Amygdala (tissue), 56 donors: Measurements from ENCODE around the gene CA7.
"Not testable (repeated sequence)": the region's sequence is repeated elsewhere in the genome, so short reads cannot be mapped to it uniquely, and the experiment has no call there.

Source experiments
- DNase-seq, 56 donors: peaks; one replicate each; lab custom pipeline; 2025; lab: John Stamatoyannopoulos, UW

The CA7 gene

DNA sequence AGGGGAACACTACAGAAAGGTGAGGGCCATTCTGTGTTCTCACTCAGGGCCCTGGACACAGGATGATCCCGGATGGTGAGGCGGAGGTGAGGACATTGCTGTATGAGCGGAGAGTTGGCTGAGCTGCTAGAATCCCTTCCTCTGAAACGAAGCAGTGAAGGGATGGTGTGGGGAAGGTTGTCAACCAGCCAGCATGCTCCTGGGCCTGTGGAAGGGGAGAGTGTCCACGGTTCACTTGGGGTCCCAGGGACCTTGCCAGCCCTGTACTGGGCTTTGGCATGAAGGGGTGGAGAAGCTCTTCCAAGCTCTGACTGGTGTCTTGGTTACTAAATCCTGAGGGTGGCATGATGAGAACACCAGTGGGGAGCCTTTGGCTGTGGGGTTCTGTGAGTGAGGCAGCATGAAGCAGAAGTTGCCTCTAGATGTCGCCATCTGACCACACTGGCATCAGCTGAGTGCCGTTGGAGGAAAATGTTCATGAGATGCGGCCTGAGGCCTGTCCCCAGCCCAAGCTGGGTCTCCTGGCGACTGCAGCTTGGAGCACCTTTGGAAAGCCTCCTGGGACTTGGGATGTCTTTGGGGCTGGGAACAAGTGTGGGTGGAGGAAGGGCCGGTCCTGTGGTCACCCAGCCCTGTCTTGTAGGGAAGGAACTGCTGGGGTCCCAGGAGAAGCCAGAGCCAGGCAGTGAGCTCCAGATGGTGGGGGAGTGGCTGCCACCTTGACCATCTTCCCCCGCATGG is 50.9 kb downstream of the CA7 start:
- DNase-seq, result peak in 53 of 56 donors; percentile 7 to 82 (median 53)

DNA sequence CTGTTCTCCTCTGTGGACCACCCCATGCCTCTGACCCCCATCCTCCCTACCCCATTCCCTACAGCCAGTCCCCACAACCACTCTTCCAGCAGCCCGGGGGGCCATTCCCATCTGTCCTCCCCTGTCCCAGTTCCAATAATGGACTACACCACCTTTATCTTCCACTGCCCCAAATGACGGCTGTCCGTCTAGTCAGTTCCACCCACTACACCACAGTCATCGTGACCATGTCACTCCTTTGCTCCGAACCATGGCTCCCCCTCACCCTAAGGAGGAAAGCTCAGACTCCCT is 51.4 kb downstream of the CA7 start:
- no peak for DNase-seq

DNA sequence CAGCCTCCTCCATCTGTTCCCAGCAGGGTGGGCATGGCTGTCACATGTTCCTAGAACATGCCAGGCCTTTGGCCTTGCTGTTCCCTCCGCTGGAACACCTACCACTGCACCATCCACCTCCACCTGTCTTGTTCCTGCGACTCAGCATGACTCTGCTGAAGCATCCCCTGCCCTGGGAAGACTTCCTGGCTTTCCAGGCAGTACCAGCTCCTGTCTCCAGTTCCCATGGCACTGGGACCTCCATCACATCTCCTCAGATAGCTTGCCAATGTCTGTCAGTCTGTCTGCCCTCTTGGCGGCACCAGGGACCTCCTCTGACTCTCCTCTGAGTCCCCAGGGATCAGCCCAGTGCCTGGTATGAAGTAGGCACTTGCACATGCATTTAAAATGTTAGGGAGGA is 51.8 kb downstream of the CA7 start:
- no peak for DNase-seq

DNA sequence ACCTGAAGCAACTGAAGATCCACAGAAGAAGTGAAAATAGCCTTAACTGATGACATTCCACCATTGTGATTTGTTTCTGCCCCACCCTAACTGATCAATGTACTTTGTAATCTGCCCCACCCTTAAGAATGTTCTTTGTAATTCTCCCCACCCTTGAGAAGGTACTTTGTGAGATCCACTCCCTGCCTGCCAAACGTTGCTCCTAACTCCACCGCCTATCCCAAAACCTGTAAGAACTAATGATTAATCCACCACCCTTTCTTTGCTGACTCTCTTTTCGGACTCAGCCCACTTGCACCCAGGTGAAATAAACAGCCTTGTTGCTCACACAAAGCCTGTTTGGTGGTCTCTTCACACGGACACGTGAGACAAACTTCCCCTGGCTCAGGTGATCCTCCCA is 52.5 kb downstream of the CA7 start:
- not testable (repeated sequence) for DNase-seq

DNA sequence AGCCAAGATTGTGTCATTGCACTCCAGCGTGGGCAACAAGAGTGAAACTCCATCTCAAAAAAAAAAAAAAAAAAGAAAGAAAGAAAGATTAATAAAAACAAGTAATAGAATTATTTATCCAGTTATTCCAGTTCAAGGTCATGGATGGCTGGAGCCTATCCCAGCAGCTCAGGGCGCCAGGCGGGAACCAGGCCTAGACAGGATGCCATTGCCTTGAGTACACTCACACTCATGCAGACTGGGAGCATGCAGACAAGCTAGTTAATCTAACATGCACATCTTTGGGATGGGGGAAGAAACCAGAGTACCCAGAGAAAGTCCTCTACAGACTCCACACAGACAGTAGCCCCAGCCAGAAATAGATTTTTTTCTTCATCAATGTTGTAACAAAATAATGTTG is 54.0 kb downstream of the CA7 start:
- no peak for DNase-seq

DNA sequence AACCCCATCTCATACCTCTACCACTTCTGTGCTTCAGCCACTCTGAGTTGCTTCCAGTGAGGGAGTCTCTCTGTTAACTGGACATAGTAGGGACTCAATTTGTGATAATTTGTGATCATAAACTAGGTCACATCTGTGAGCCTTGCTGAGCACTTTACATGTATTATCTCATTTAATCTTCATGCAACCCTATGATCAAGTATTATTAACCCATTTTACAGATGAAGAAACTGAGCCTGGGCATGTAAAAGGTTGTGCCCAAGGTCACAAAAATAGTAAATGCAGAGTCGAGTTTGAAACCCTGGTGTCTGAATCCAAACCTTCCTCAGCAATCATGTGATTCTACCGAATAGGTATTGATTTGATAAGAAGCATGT is 54.7 kb downstream of the CA7 start:
- no peak for DNase-seq

DNA sequence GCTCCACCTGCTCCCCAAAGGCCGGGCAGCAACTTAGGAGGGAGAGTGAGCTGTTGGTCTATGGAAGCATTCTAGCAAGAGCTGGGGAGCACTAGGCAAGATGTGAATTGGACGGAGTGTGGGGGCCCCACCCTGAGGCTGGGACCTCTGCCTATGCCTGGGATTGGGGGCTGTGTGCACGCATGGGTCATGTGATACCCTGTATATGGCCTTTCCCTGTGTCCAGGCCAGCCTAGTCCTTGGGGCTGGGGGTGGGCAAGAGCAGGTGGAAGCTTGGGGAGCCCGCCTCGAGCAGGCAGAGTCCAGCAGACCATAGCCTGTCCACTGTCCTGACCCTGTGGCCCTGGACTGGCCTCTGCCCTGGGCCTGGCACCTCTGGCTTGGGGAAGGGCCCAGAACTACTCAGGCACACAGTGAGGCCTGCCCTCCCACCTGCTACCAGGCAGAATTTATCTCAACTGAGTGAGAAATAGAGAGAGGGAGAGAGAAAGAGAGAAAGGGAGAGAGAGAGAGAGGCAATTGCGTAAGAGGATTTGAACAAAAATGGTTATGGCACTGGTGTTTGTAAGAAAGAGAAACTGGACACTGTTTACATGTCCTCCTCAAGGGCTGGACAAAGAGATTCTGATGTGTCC is 55.2 kb downstream of the CA7 start:
- DNase-seq, result no peak

DNA sequence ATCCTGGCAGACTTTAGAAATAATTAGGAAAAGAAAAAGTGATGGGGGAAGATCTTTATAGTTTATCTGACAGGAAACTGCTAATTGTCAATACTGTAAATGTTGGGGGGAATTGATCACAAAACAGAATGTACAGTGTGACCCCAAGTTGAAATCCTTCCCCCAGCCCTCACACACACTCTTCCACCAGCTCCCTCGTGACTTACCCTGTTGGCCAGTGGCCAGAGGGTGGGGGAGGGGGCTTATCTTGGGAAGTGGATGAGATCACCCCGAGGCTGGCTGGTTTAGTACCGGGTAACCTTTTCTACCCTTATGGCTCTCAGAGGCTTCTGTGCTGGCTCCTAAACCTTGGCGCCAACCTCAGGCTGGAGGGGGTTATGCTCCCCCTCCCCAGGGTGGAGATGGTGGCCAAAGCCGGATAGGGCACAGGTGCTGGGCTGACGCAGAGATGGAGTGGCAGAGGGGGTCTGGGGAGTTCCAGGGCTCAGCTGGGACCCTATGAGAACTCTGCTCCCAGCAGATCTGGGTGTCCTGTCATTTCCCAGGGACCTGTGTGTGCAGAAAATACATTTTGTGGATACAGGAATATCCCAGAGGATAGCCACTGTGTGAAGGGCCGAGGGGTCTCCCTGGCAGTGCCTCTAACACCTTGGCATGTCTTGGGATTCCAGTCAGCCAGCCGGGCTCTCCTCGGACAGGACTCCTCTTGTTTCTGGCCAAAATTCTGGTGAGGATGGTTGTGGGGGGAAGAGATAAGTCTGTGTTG is 55.9 kb downstream of the CA7 start:
- peak in 4 of 56 donors; percentile 18 to 59 (median 29) for DNase-seq

DNA sequence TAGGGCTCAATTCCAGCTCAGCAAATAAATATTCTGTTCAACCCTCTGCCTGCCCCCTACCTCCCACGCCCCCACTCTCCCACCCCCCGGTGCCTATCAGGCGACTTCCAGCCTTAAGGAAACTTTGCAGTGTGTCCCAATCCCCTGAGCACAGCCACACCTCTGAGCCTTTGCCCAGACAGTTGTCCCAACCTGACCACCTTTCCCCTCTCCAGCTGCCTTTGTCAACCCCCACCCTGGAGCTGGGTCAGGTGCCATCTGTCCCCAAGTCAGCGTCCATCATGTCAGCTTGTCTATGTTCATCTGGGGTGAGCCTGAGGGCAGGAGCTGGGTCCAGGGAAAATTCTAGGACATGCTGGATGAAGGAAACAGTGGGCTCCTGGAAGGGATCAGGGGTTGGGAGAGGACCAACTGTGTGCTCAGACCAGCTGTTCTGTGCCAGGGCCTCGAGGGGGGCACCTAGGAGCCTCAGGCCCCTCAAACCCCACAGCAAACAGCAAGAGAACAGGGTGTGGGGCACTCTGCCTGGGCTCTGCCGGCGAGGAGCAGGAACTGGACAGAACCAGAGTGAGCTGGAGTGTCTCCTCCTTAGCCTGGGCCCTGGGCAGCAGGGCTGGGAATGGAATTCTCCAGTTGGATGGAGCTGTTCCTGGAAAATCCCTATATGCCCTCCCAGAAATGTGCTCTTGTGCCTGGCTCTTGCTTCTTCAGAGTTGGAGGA is 56.7 kb downstream of the CA7 start:
- peak in 5 of 56 donors; percentile 15 to 48 (median 19) for DNase-seq

DNA sequence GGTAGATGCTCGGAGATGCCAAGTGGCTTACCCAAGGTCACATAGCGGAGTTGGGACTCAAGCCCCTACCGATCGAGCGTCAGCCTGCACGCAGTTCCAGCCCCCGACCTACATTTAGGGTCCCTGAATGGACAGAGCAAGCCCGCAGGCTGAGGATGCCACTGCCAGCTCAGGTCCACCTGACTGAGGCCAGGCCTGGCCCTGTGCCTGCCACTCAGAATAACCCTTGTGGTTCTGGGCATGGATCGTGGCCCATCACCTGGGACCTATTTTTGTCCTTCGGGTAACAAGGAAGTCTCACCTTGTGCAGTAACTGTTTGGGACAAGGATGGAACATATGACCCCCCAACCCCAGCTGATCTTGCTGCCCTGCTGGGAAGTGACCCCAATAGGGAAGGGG is 57.4 kb downstream of the CA7 start:
- DNase-seq, result no peak

DNA sequence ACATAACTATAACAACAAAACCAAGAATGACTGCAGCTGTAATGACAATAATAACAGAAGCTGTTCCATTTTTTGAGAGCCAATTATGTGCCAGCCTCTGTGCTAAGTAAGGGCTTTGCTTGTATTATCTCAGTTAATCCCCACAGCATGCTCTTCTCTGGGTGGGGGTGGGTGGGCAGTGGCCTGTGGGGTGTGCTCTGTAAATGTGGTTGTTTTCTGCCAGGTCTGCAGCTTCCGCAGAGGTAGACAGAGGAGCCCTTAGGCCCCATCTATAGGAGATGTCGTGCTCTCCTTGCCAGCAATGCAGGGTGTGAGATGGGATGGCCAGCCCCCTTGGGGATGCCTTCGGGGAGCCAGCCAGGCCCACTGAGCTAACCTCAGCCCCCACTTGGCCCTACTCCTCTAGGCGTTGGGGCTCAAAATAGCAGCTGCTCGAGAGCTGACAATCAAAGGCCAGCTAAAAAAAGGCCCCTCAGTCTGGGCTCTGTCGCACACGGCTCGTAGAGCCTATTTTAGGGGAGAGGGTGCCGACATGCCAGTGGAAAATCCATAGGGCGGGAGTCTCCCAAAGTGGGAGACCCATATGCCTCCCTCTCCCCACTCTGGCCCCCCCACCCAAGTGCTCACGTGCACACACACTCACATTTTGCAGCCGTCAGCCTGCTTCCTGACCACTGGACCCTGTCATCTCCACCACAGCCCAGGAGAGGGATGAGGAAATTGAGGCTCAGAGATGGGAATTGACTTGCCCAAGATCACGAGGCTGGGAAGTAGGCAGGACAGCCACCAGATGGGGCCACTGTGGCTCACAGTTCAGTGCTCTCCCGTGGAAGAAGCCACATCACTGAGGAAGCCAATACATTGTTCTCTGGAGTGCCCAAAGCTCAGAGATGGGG is 58.7 kb downstream of the CA7 start:
- no peak for DNase-seq
